GM21367 (cell line): ENCODE results near the gene ATP2B2.

ENCODE experiments used
- ATAC-seq: cut with Tn5 transposase; IDR thresholded peaks from one replicate; pipeline ENCODE4 v1.9.1; 2021; ENCODE audit not compliant: unreplicated experiment

Gene ATP2B2

GRCh38 chr3:10530241-10530640 is 24.9 kb upstream of the ATP2B2 start:
- ATAC-seq = no peak

- no peak for ATAC-seq
Measured at GRCh38 chr3:10529809-10530208, 24.4 kb upstream of the ATP2B2 start.

GRCh38 chr3:10528046-10528445 is 22.7 kb upstream of the ATP2B2 start:
- no peak for ATAC-seq

- no peak for ATAC-seq
Measured at GRCh38 chr3:10527295-10528001, 22.1 kb upstream of the ATP2B2 start.

GRCh38 chr3:10526366-10526765 is 21.0 kb upstream of the ATP2B2 start:
- ATAC-seq = no peak

GRCh38 chr3:10524799-10525301 is 19.5 kb upstream of the ATP2B2 start:
- ATAC-seq = no peak

- ATAC-seq = no peak
Measured at GRCh38 chr3:10524270-10524669, 18.9 kb upstream of the ATP2B2 start.

- ATAC-seq = no peak
Measured at GRCh38 chr3:10523561-10523960, 18.2 kb upstream of the ATP2B2 start.

GRCh38 chr3:10522646-10523303 is 17.4 kb upstream of the ATP2B2 start:
- ATAC-seq = no peak

GRCh38 chr3:10521772-10522441 is 16.5 kb upstream of the ATP2B2 start:
- ATAC-seq = no peak

GRCh38 chr3:10520072-10520471 is 14.7 kb upstream of the ATP2B2 start:
- ATAC-seq = no peak

- no peak for ATAC-seq
Measured at GRCh38 chr3:10519236-10519635, 13.8 kb upstream of the ATP2B2 start.

- ATAC-seq = no peak
Measured at GRCh38 chr3:10518506-10519150, 13.2 kb upstream of the ATP2B2 start.

- no peak for ATAC-seq
Measured at GRCh38 chr3:10517627-10518026, 12.2 kb upstream of the ATP2B2 start.

GRCh38 chr3:10516544-10517452 is 11.4 kb upstream of the ATP2B2 start:
- no peak for ATAC-seq

GRCh38 chr3:10515884-10516495 is 10.6 kb upstream of the ATP2B2 start:
- no peak for ATAC-seq

GRCh38 chr3:10515396-10515795 is 10.0 kb upstream of the ATP2B2 start:
- ATAC-seq = no peak

GRCh38 chr3:10514407-10515069 is 9.2 kb upstream of the ATP2B2 start:
- ATAC-seq = no peak

GRCh38 chr3:10513306-10513705 is 7.9 kb upstream of the ATP2B2 start:
- ATAC-seq = no peak

GRCh38 chr3:10512687-10513086 is 7.3 kb upstream of the ATP2B2 start:
- no peak for ATAC-seq
